H9 (cell line): Measurements from ENCODE around the gene DGKG. TPM values are rescaled to one million over a fixed set of nuclear protein-coding genes. Genes with fewer than 3 reads are reported as not detected.

ENCODE experiments used
- DNase-seq: peaks from one replicate; pipeline ENCODE4 v3.0.0-alpha.2; 2017
- H2AFZ ChIP-seq: one replicate; pipeline ENCODE4 v1.6.1; 2013; ENCODE audit warnings: mild to moderate bottlenecking, low read length, control low read depth, moderate library complexity
- H2AK5ac ChIP-seq: 2 replicates; pipeline ENCODE4 v1.6.1; 2013; ENCODE audit warnings: low read length, control low read depth, mixed read lengths; ENCODE audit not compliant: insufficient read length
- H2BK120ac ChIP-seq: one replicate; pipeline ENCODE4 v1.6.1; 2013; ENCODE audit warnings: low read depth, mild to moderate bottlenecking, low read length, control low read depth, inconsistent platforms; ENCODE audit not compliant: poor library complexity, severe bottlenecking
- H2BK12ac ChIP-seq: 2 replicates; pipeline ENCODE4 v1.6.1; 2013; ENCODE audit warnings: low read length, control low read depth, mixed read lengths, low read depth; ENCODE audit not compliant: insufficient read length
- H2BK15ac ChIP-seq: 2 replicates; pipeline ENCODE4 v1.6.1; 2013; ENCODE audit warnings: low read depth, low read length, control low read depth
- H2BK20ac ChIP-seq: one replicate; pipeline ENCODE4 v1.6.1; 2013; ENCODE audit warnings: low read depth, mild to moderate bottlenecking, low read length, control low read depth, inconsistent platforms; ENCODE audit not compliant: poor library complexity, severe bottlenecking
- H2BK5ac ChIP-seq: 2 replicates; pipeline ENCODE4 v1.6.1; 2013; ENCODE audit warnings: low read length, control low read depth, mixed read lengths; ENCODE audit not compliant: insufficient read length
- H3K14ac ChIP-seq: 2 replicates; pipeline ENCODE4 v1.6.1; 2013; ENCODE audit warnings: low read length, control low read depth; ENCODE audit not compliant: insufficient read depth
- H3K18ac ChIP-seq: 2 replicates; pipeline ENCODE4 v1.6.1; 2013; ENCODE audit warnings: low read depth, mild to moderate bottlenecking, mixed read lengths, low read length, control low read depth; ENCODE audit not compliant: insufficient read length
- H3K23ac ChIP-seq: 2 replicates; pipeline ENCODE4 v1.6.1; 2013; ENCODE audit warnings: low read length, control low read depth, mixed read lengths, low read depth; ENCODE audit not compliant: insufficient read length
- H3K23me2 ChIP-seq: 2 replicates; pipeline ENCODE4 v1.6.1; 2013; ENCODE audit warnings: low read depth, mild to moderate bottlenecking, mixed read lengths, low read length, control low read depth; ENCODE audit not compliant: insufficient read length, poor library complexity, severe bottlenecking
- H3K27ac ChIP-seq: 2 replicates; pipeline ENCODE4 v1.5.1; 2013; ENCODE audit warnings: low read length, control low read depth, mixed read lengths, low read depth; ENCODE audit not compliant: insufficient read length
- H3K27me3 ChIP-seq: 2 replicates; pipeline ENCODE4 v1.6.1; 2013; ENCODE audit warnings: low read length, control low read depth, inconsistent platforms; ENCODE audit not compliant: insufficient read depth
- H3K4ac ChIP-seq: 2 replicates; pipeline ENCODE4 v1.6.1; 2013; ENCODE audit warnings: low read depth, mild to moderate bottlenecking, control low read depth, inconsistent platforms, low read length, moderate library complexity
- H3K4me1 ChIP-seq: 2 replicates; pipeline ENCODE4 v1.6.1; 2013; ENCODE audit warnings: low read length, control low read depth, inconsistent platforms; ENCODE audit not compliant: insufficient read depth
- H3K4me2 ChIP-seq: 2 replicates; pipeline ENCODE4 v1.6.1; 2013; ENCODE audit warnings: low read length, control low read depth, mixed read lengths; ENCODE audit not compliant: insufficient read length, insufficient read depth
- H3K56ac ChIP-seq: 2 replicates; pipeline ENCODE4 v1.6.1; 2013; ENCODE audit warnings: low read depth, mild to moderate bottlenecking, mixed read lengths, low read length, control low read depth; ENCODE audit not compliant: insufficient read length
- H3K79me1 ChIP-seq: 2 replicates; pipeline ENCODE4 v1.6.1; 2013; ENCODE audit warnings: low read depth, mild to moderate bottlenecking, moderate library complexity, low read length, control low read depth, inconsistent platforms; ENCODE audit not compliant: insufficient read depth, poor library complexity, severe bottlenecking
- H3K79me2 ChIP-seq: 2 replicates; pipeline ENCODE4 v1.6.1; 2013; ENCODE audit warnings: low read length, control low read depth, inconsistent platforms; ENCODE audit not compliant: insufficient read depth
- H3K9ac ChIP-seq: 2 replicates; pipeline ENCODE4 v1.6.1; 2013; ENCODE audit warnings: low read length, control low read depth, mixed read lengths; ENCODE audit not compliant: insufficient read length; ENCODE audit errors: extremely low read depth
- H3K9me3 ChIP-seq: one replicate; pipeline ENCODE4 v1.6.1; 2013; ENCODE audit warnings: low read depth, low read length, inconsistent platforms; ENCODE audit not compliant: control insufficient read depth
- H3T11ph ChIP-seq: one replicate; pipeline ENCODE4 v1.6.1; 2013; ENCODE audit warnings: mild to moderate bottlenecking, low read length, control low read depth, inconsistent platforms
- H4K20me1 ChIP-seq: one replicate; pipeline ENCODE4 v1.6.1; 2013; ENCODE audit not compliant: control insufficient read depth, insufficient read length, insufficient read depth
- H4K5ac ChIP-seq: 2 replicates; pipeline ENCODE4 v1.6.1; 2013; ENCODE audit warnings: low read depth, mild to moderate bottlenecking, mixed read lengths, low read length, control low read depth; ENCODE audit not compliant: insufficient read length
- H4K8ac ChIP-seq: replicated peaks from 2 replicates; pipeline ENCODE4 v1.6.1; 2013; ENCODE audit warnings: low read length, control low read depth, mixed read lengths, low read depth; ENCODE audit not compliant: insufficient read length
- H4K91ac ChIP-seq: 2 replicates; pipeline ENCODE4 v1.6.1; 2013; ENCODE audit warnings: low read depth, mild to moderate bottlenecking, moderate library complexity, mixed read lengths, low read length, control low read depth; ENCODE audit not compliant: insufficient read length
- H3K27ac Mint-ChIP-seq, 3 experiments: 2 replicates in 2 of 3; 3 replicates in 1 of 3; pipeline ENCODE4 v1.8.0; 2020 to 2021; ENCODE audit warnings: mixed read lengths in 3 of 3, mild to moderate bottlenecking in 1 of 3, moderate library complexity in 1 of 3
- H3K27me3 Mint-ChIP-seq: 2 replicates; pipeline ENCODE4 v1.8.0; 2021; ENCODE audit warnings: low read depth, mild to moderate bottlenecking, moderate library complexity, mixed read lengths
- H3K36me3 Mint-ChIP-seq, 3 experiments: 2 replicates in 2 of 3; 3 replicates in 1 of 3; pipeline ENCODE4 v1.8.0; 2020 to 2021; ENCODE audit warnings: low read depth in 3 of 3, mixed read lengths in 3 of 3; ENCODE audit not compliant: insufficient read depth in 1 of 3
- H3K4me1 Mint-ChIP-seq, 2 experiments: 2 replicates each; pipeline ENCODE4 v1.8.0; 2020; ENCODE audit warnings: mixed read lengths in 2 of 2
- H3K4me3 Mint-ChIP-seq, 2 experiments: 2 replicates in 1 of 2; 3 replicates in 1 of 2; pipeline ENCODE4 v1.8.0; 2020 to 2021; ENCODE audit warnings: mild to moderate bottlenecking in 2 of 2, mixed read lengths in 2 of 2, moderate library complexity in 1 of 2
- H3K9me3 Mint-ChIP-seq, 2 experiments: 2 replicates in 1 of 2; 3 replicates in 1 of 2; pipeline ENCODE4 v1.8.0; 2020; ENCODE audit warnings: mild to moderate bottlenecking in 2 of 2, mixed read lengths in 2 of 2, moderate library complexity in 1 of 2
- CTCF ChIP-seq: fragments of 200-600 bp; sonication (generic); conservative IDR thresholded peaks from 3 replicates; pipeline ENCODE4 v1.8.0; 2021; ENCODE audit warnings: antibody characterized with exemption, mild to moderate bottlenecking
- WGBS: extraction: QIAGEN DNeasy Blood & Tissue Kit; methylation state at CpG from one replicate; pipeline ENCODE4 v1.1.7; 2013; ENCODE audit warnings: missing lambda C conversion rate, low lambda C conversion rate, mixed read lengths; ENCODE audit not compliant: insufficient read length; ENCODE audit errors: extremely low coverage; 5-methylcytosine and 5-hydroxymethylcytosine counted together
- total RNA-seq: library from RNA; stranded (reverse); gene quantifications from 2 replicates; pipeline ENCODE4 v1.2.1, GENCODE V29; 2021

Gene DGKG
- total RNA-seq, 1 experiment from 2014 or later = not detected

GRCh38 chr3:186321746-186322145 lies 40.3 kb downstream of the DGKG start:
- Mint-ChIP-seq H3K27ac (no peak overlapping the region), H3K36me3 (no peaks in the 10 kb centered on the region), H3K4me3 (no peak overlapping the region), H3K27me3 (peaks cover 23% of the 10 kb centered on the region), H3K9me3 (no peaks in the 10 kb centered on the region), H3K4me1 (no peaks in the 10 kb centered on the region)
- Histone ChIP-seq H2BK5ac (no peak overlapping the region), H3K9me3 (no peaks in the 10 kb centered on the region), H3K18ac (no peak overlapping the region), H4K91ac (no peak overlapping the region), H3K14ac (no peak overlapping the region), H3K23ac (no peak overlapping the region), H4K20me1 (no peaks in the 10 kb centered on the region), H3K9ac (no peak overlapping the region), H3K27me3 (no peaks in the 10 kb centered on the region), H3K27ac (no peak overlapping the region), H3K79me1 (no peaks in the 10 kb centered on the region), H3K4me1 (no peaks in the 10 kb centered on the region), H3K23me2 (no peaks in the 10 kb centered on the region), H4K5ac (no peak overlapping the region), H2AFZ (no peak overlapping the region), H2BK120ac (no peak overlapping the region), H3K79me2 (no peaks in the 10 kb centered on the region), H3K4me2 (no peak overlapping the region), H2BK20ac (no peak overlapping the region), H3T11ph (no peak overlapping the region), H4K8ac (no peak overlapping the region), H2AK5ac (no peak overlapping the region), H2BK15ac (no peak overlapping the region), H2BK12ac (no peak overlapping the region), H3K4ac (no peak overlapping the region), H3K56ac (no peak overlapping the region)
- WGBS = no CpG with 5 or more reads among the region's 3 CpGs
- no peak for DNase-seq
- TF ChIP-seq CTCF = no peak
